Measurements from ENCODE around the gene GALNT10.

- no peak for TF ChIP-seq CTCF (IDR thresholded peaks at IDR 0.05)
- TF ChIP-seq POLR2A (IDR thresholded peaks at IDR 0.05), result no peak
These were observed 219.5 kb downstream of the GALNT10 start for GRCh38 chr5:154410008-154410407.
